Prostate gland (tissue), 2 donors: ENCODE results near the gene ZNF581. TPM values are rescaled to one million over a fixed set of nuclear protein-coding genes. Genes with fewer than 3 reads are reported as not detected.
A peak's percentile ranks its signal among the peaks of the same experiment; 100 is the strongest.

Source experiments
- DNase-seq: peaks from one replicate; pipeline ENCODE4 v3.0.0-alpha.2; 2019; ENCODE audit warnings: low spot score
- H3K27ac ChIP-seq, 2 donors: fragments of 200-600 bp; sonication (generic); 2 replicates each; pipeline ENCODE4 v1.5.1; 2017 to 2019
- H3K27me3 ChIP-seq: fragments of 200-600 bp; sonication (generic); replicated peaks from 2 replicates; pipeline ENCODE4 v1.5.1; 2019; ENCODE audit not compliant: insufficient read depth
- H3K36me3 ChIP-seq, 2 donors: fragments of 200-600 bp; sonication (generic); 1 replicate in 1 of 2; 2 replicates in 1 of 2; pipeline versions ENCODE4 v1.5.1 to v1.8.1; 2017 to 2019
- H3K4me1 ChIP-seq: fragments of 200-600 bp; sonication (generic); replicated peaks from 2 replicates; pipeline ENCODE4 v1.5.1; 2019
- H3K4me3 ChIP-seq, 2 donors: fragments of 200-600 bp; sonication (generic); 2 replicates each; pipeline ENCODE4 v1.5.1; 2017 to 2019
- H3K9me3 ChIP-seq: fragments of 200-600 bp; sonication (generic); 2 replicates; pipeline ENCODE4 v1.5.1; 2017
- POLR2A ChIP-seq: fragments of 450-650 bp; IDR thresholded peaks from one replicate; pipeline ENCODE4 v1.6.1; 2016; ENCODE audit warnings: antibody characterized with exemption, mild to moderate bottlenecking
- POLR2AphosphoS5 ChIP-seq: sonication (generic); formaldehyde crosslinking; IDR thresholded peaks from one replicate; pipeline ENCODE4 v1.6.1; 2017; ENCODE audit warnings: antibody characterized with exemption
- WGBS: methylation state at CpG from one replicate; pipeline ENCODE4 v1.1.5; 2018; 5-methylcytosine and 5-hydroxymethylcytosine counted together
- intact Hi-C: fragments of 100-400 bp; cut with DNase I; formaldehyde crosslinking; loops from one replicate; pipeline ENCODE4 v1.14.2; 2022
- total RNA-seq, 2 donors: library from RNA; depleted of rRNA; stranded (reverse); fragments of >200 nt; gene quantifications; one replicate each; pipeline ENCODE4 v1.1.0, GENCODE V29; 2016
- TF ChIP-seq, protein P1 (sequence below), 4 experiments: fragments of 200-600 bp in 2 of 4; fragments of 450-650 bp in 2 of 4; sonication (generic) in 2 of 4; IDR thresholded peaks; 1 replicate in 3 of 4; 2 replicates in 1 of 4; pipeline ENCODE4 v1.5.1; 2016 to 2019; ENCODE audit warnings: antibody characterized with exemption in 4 of 4, mild to moderate bottlenecking in 2 of 4, moderate library complexity in 2 of 4

Gene ZNF581
- total RNA-seq, 2 donors from 2014 or later: 19.7 to 20.6 TPM

DNA sequence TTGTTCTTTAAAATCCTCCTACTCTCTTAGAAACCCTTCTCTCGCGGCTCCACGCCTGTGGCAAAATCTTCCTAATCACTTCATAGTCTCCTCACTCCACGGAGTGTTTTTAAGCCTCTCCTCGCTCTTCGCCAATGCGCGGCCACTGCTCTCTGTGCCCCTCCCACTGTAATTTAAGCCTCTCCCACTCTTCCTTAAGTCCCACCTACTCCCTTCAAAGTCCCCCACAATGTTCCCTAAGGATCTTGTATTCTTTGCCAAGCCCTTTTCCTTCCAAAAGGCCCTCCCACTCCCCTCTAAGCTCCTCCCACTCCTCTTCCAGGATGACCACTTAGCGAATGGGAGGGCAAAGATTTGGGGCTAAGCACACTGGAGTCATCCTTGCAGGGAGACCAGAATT, 45.4 kb upstream of the ZNF581 start:
- intact Hi-C loops: no loop called here
- 84% methylated on average over 9 of the region's 9 CpGs for WGBS
- Histone ChIP-seq H3K27me3 (no peaks in the 10 kb centered on the region), H3K4me1 (peaks cover 4% of the 10 kb centered on the region), H3K27ac (no peak overlapping the region), H3K36me3 (no peaks in the 10 kb centered on the region), H3K9me3 (no peaks in the 10 kb centered on the region), H3K4me3 (no peak overlapping the region)
- no peak for DNase-seq
- TF ChIP-seq POLR2AphosphoS5: no peak

DNA sequence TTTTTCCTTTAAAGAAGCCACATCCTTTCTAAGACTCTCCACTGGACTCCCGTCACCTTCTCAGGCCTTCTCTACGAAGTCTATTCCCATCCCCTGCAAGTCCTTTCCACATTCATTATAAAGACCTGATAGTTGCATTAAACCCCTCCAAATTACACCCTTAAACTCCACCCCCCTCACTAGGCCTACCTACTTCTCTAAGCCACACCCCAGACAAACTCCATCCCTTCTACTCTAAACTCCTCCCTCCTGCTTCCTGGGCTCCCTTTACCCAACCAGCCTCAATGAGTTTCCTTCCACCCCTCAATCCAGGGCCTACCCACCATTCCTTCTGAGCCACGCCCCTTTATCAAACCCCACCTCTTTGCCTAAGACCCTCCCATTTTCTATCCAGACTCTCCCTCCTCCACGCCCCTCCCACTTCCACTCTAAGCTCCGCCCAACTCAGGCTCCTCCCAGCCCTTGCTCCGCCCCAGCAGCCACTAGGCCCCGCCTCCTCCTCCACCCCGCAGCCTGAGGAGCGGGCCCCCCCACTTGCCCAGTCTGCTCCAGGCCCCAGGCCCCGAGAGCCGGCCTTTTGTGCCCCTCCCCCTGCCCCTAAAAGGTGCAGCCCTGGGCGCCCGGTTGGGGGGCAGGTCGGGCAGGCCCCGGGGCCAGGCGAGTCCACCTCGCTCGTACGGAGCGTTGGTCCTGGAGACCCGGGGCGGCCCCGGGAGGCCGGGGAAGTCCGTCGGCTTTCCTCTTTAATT, 44.6 kb upstream of the ZNF581 start:
- intact Hi-C loops: no loop called here
- Histone ChIP-seq H3K4me1 (peaks cover 4% of the 10 kb centered on the region), H3K27ac (peak overlapping the region; percentile 92 to 98), H3K4me3 (peak overlapping the region; percentile 53 to 87), H3K27me3 (no peaks in the 10 kb centered on the region), H3K36me3 (no peaks in the 10 kb centered on the region), H3K9me3 (no peaks in the 10 kb centered on the region)
- 7% methylated on average over 26 of the region's 26 CpGs for WGBS
- peak; percentile 88 for DNase-seq
- TF ChIP-seq POLR2A (peak; percentile 39), POLR2AphosphoS5 (peak; percentile 3)
- TF ChIP-seq, protein P1, sequence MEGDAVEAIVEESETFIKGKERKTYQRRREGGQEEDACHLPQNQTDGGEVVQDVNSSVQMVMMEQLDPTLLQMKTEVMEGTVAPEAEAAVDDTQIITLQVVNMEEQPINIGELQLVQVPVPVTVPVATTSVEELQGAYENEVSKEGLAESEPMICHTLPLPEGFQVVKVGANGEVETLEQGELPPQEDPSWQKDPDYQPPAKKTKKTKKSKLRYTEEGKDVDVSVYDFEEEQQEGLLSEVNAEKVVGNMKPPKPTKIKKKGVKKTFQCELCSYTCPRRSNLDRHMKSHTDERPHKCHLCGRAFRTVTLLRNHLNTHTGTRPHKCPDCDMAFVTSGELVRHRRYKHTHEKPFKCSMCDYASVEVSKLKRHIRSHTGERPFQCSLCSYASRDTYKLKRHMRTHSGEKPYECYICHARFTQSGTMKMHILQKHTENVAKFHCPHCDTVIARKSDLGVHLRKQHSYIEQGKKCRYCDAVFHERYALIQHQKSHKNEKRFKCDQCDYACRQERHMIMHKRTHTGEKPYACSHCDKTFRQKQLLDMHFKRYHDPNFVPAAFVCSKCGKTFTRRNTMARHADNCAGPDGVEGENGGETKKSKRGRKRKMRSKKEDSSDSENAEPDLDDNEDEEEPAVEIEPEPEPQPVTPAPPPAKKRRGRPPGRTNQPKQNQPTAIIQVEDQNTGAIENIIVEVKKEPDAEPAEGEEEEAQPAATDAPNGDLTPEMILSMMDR (IDR thresholded peaks at IDR 0.05): no peak

DNA sequence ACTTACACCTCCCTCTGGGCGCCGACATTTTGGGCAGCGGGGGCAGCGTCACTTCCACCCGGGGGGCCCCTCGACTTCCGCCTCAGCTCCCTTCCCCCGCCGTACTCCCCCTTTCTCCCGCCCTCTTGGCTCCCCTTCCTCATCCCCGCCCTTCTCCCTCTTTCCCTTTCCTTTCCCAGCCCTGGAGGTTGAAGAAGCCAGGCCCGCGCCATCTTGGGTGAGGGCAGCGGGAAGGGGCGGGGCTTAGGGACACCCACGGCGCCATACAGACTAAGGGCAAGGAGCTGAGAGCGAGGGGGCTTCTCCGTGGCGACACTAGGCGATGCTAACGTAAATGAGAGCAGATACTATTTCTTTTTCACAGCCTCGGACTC, 44.0 kb upstream of the ZNF581 start, which contains the start of gene FIZ1:
Gene FIZ1, minus strand, starts transcription at position 50 of the 374 bp plus-strand sequence. CDS start 1,652 bp downstream, outside the sequence.
- intact Hi-C loops: no loop called here
- TF ChIP-seq POLR2A: no peak
- TF ChIP-seq POLR2AphosphoS5: peak; percentile 91
- TF ChIP-seq, protein P1 (IDR thresholded peaks at IDR 0.05): no peak
- peak within 1 kb of the TSS; percentile 53 to 87 for H3K4me3 ChIP-seq
- under 1% methylated on average over 23 of the region's 23 CpGs for WGBS
- peak; percentile 98 for DNase-seq
- H3K27ac ChIP-seq: peak within 1 kb of the TSS; percentile 92 to 98
- no peaks in the 10 kb centered on the region for H3K27me3 ChIP-seq
- no peaks in the 10 kb centered on the region for H3K36me3 ChIP-seq
- no peaks in the 10 kb centered on the region for H3K9me3 ChIP-seq
- H3K4me1 ChIP-seq: peaks cover 4% of the 10 kb centered on the region

DNA sequence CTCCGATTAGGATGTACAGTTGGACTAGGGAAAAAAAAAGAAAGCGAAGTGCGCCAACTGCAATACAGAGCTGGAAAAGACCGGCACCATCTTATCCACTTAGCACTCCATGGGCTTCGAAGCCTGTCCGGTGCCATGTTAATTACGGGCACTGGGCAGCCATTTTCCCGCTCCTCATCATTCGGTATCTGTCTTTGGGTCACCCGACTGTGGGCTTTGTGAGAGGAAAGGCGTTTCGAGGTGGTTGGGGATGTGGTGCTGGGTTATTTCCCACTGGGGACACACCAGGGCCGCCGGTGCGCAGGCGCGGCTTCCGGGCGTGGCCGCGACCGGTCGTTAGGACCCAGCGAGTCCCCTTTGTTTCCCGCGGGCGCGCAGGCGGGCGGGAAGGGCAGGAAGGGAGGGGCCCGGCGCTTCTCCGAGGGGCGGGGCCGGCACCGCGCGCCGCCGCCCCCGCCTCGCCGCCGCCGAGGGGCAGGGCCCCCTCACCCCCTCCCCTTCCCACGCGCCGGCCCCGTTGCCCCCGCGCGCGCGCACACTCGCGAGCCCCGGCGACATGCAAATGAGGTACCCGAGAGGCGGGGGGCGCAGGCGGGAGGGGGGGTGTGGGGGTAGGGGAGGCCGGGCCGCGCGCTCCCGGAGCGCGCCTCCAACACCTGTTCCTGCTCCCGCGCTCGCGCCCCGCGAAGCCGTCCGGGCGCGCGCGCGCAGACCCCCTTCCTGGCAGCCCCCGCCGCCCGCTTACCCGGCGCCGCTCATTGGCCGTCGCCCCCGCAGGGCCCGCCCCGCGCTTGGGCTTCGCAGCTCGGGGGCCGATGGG, 43.4 kb upstream of the ZNF581 start, which contains the start of gene ZNF524:
Gene ZNF524, plus strand, starts transcription at position 447 of the 820 bp plus-strand sequence. CDS start 1,825 bp downstream, outside the sequence.
- intact Hi-C loops: loop anchor here (10.0 kb wide), 1 partner anchor 485 kb away; the partner anchor contains the start of gene PPP1R12C
- DNase-seq: peak; percentile 84
- under 1% methylated on average over 23 of the region's 97 CpGs for WGBS
- H3K4me3 ChIP-seq: peak within 1 kb of the TSS; percentile 53 to 87
- H3K27ac ChIP-seq: peak within 1 kb of the TSS; percentile 92 to 98
- no peaks in the 10 kb centered on the region for H3K36me3 ChIP-seq
- H3K27me3 ChIP-seq: no peaks in the 10 kb centered on the region
- TF ChIP-seq POLR2A: no peak
- TF ChIP-seq POLR2AphosphoS5: peak; percentile 44
- no peaks in the 10 kb centered on the region for H3K9me3 ChIP-seq
- H3K4me1 ChIP-seq: peaks cover 4% of the 10 kb centered on the region

DNA sequence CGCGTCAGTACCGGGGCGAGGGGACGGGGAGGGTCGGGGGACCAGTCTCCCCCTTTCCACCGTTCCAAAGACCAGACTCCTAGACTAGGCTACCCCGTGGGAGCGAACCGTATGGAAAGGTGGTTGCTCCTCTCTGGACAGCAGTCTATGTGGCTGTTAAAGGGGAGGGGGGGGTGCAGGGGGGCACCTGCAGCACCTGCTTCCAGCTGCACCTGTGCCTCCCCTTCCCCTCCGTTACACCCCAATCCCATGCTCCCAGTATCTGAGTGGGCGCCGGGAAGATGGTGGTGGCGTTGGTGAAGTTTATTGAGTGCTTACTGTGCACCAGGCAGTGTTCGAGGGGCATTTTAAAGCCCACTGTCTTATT, 42.8 kb upstream of the ZNF581 start:
- DNase-seq: no peak
- WGBS: 6% methylated on average over 12 of the region's 15 CpGs
- Histone ChIP-seq H3K4me3 (peak overlapping the region; percentile 53 to 87), H3K9me3 (no peaks in the 10 kb centered on the region), H3K36me3 (no peaks in the 10 kb centered on the region), H3K27me3 (no peaks in the 10 kb centered on the region), H3K27ac (peak overlapping the region; percentile 92 to 98), H3K4me1 (peaks cover 4% of the 10 kb centered on the region)
- TF ChIP-seq POLR2A: no peak
- intact Hi-C loops: loop anchor here (10.0 kb wide), 1 partner anchor 486 kb away; the partner anchor contains the start of gene PPP1R12C

DNA sequence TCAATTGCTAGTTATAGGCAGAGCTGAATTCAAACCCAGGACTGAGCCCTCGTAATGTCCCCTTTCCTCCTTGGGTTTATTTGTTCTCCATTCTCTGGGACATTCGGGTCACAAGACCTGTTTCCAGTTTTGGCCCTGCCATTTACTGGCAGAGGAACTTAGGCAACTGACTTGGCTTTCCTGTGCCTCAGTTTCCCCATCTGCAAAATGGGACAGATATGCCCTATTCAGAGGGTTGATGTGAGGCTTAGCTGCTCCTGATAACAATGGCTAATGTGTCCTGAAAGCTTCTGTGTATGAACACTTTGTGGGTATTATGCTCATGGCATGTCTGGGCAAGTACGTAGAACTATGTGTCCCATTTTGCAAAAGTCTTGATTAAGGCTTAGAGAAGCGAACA, 42.4 kb upstream of the ZNF581 start:
- WGBS: 41% methylated on average over 4 of the region's 4 CpGs

More for the DNA sequence above, 42.4 kb upstream of the ZNF581 start:
- Histone ChIP-seq H3K27ac (peak overlapping the region; percentile 92 to 98), H3K36me3 (no peaks in the 10 kb centered on the region), H3K27me3 (no peaks in the 10 kb centered on the region), H3K9me3 (no peaks in the 10 kb centered on the region), H3K4me3 (peak overlapping the region; percentile 53 to 87), H3K4me1 (peaks cover 4% of the 10 kb centered on the region)
- peak; percentile 19 for TF ChIP-seq POLR2A
- TF ChIP-seq, protein P1 (IDR thresholded peaks at IDR 0.05): no peak
- peak; percentile 35 for TF ChIP-seq POLR2AphosphoS5
- intact Hi-C loops: loop anchor here (10.0 kb wide), 1 partner anchor 486 kb away; the partner anchor contains the start of gene PPP1R12C
- DNase-seq: peak; percentile 21
